HepG2 (cell line): ENCODE data around the gene CMIP. TPM values are rescaled to one million over a fixed set of nuclear protein-coding genes. Genes with fewer than 3 reads are reported as not detected.

Source experiments
- ATAC-seq: fragments of 200-7000 bp; cut with Tn5 transposase; 3 replicates; pipeline ENCODE4 v1.9.1; 2020; ENCODE audit warnings: mild to moderate bottlenecking, moderate library complexity
- BruUV-seq: library from RNA; stranded (reverse); fragments of 400-500 nt; replicated peaks from 2 replicates; lab custom pipeline; 2021; lab: Mats Ljungman, UMichigan
- CTCF ChIA-PET: fragments of 300-600 bp; formaldehyde crosslinking; extraction: SDS; loops from one replicate; lab custom pipeline; 2021; ENCODE audit warnings: low total read pairs, inconsistent platforms, low intra/inter-chr PET ratio; lab: Yijun Ruan, JAX
- POLR2A ChIA-PET: fragments of 350-600 bp; sonication (Branson Sonifier 250); formaldehyde crosslinking; loops from one replicate; lab custom pipeline; 2020; ENCODE audit warnings: antibody characterized with exemption, inconsistent platforms; lab: Yijun Ruan, JAX
- DNase-seq: peaks from one replicate; pipeline ENCODE4 v3.0.0-alpha.2; 2015; ENCODE audit warnings: low spot score
- FAIRE-seq: peaks from 3 replicates; lab custom pipeline; 2011; peaks lifted over from hg19 to GRCh38; lab: Jason Lieb, UNC
- H2AFZ ChIP-seq: one replicate; pipeline ENCODE4 v1.6.1; 2011; ENCODE audit warnings: low read length, inconsistent platforms
- H3K27ac ChIP-seq: fragments of 300-600 bp; 3 replicates; pipeline ENCODE4 v1.8.0; 2011; ENCODE audit warnings: mixed run types, mild to moderate bottlenecking, mixed read lengths, low read length, inconsistent platforms; ENCODE audit not compliant: insufficient read depth; ENCODE audit errors: extremely low read length
- H3K27me3 ChIP-seq, 2 experiments: fragments of 200-600 bp in 1 of 2; 2 replicates in 1 of 2; 3 replicates in 1 of 2; pipeline versions ENCODE4 v1.6.0 to v1.8.0; 2011; ENCODE audit warnings: low read length in 2 of 2, mild to moderate bottlenecking in 2 of 2, moderate library complexity in 2 of 2, inconsistent platforms in 1 of 2; ENCODE audit not compliant: insufficient read depth in 2 of 2, control insufficient read depth in 1 of 2
- H3K36me3 ChIP-seq, 2 experiments: fragments of 200-600 bp in 1 of 2; replicated peaks in 1 of 2; 2 replicates in 1 of 2; 3 replicates in 1 of 2; pipeline versions ENCODE4 v1.5.1 to v1.8.0; 2011; ENCODE audit warnings: low read length in 2 of 2, inconsistent platforms in 1 of 2; ENCODE audit not compliant: insufficient read depth in 2 of 2, control insufficient read depth in 1 of 2
- H3K4me1 ChIP-seq: 2 replicates; pipeline ENCODE4 v1.5.1; 2012; ENCODE audit warnings: low read length, inconsistent platforms; ENCODE audit not compliant: insufficient read depth
- H3K4me2 ChIP-seq: 2 replicates; pipeline ENCODE4 v1.6.0; 2011; ENCODE audit warnings: low read depth, low read length, inconsistent platforms
- H3K4me3 ChIP-seq, 3 experiments: fragments of 200-600 bp in 1 of 3; sonication (generic), shearing (Covaris generic) in 1 of 3; replicated peaks in 1 of 3; 2 replicates each; pipeline ENCODE4 v1.5.1; 2011 to 2016; ENCODE audit warnings: low read length in 3 of 3, inconsistent platforms in 2 of 3, low read depth in 2 of 3, mild to moderate bottlenecking in 2 of 3, control low read depth in 1 of 3, mixed read lengths in 1 of 3; ENCODE audit not compliant: insufficient read depth in 1 of 3
- H3K79me2 ChIP-seq: one replicate; pipeline ENCODE4 v1.6.1; 2011; ENCODE audit warnings: low read length, inconsistent platforms; ENCODE audit not compliant: insufficient read depth
- H3K9ac ChIP-seq: 2 replicates; pipeline ENCODE4 v1.6.0; 2011; ENCODE audit warnings: mild to moderate bottlenecking, low read depth, low read length, inconsistent platforms; ENCODE audit not compliant: insufficient read depth
- H3K9me3 ChIP-seq: 2 replicates; pipeline ENCODE4 v1.5.1; 2012; ENCODE audit warnings: mild to moderate bottlenecking, low read length
- H4K20me1 ChIP-seq: 2 replicates; pipeline ENCODE4 v1.6.0; 2011; ENCODE audit warnings: inconsistent platforms, mild to moderate bottlenecking, low read length, moderate library complexity; ENCODE audit not compliant: insufficient read depth
- AGO1 ChIP-seq: fragments of 200-400 bp; formaldehyde crosslinking; IDR thresholded peaks from 2 replicates; pipeline ENCODE4 v1.6.1; 2017; ENCODE audit warnings: mild to moderate bottlenecking, low read depth, low read length, moderate library complexity; ENCODE audit not compliant: poor library complexity, severe bottlenecking
- BRD4 ChIP-seq: sonication (generic); formaldehyde crosslinking; IDR thresholded peaks from 2 replicates; pipeline ENCODE4 v1.4.0; 2020; ENCODE audit warnings: missing genetic modification reagents
- GATAD1 ChIP-seq: IDR thresholded peaks from 2 replicates; pipeline ENCODE4 v1.6.1; 2016; ENCODE audit warnings: missing genetic modification reagents, missing compliant biosample characterization
- HNRNPLL ChIP-seq: fragments of 200-400 bp; formaldehyde crosslinking; IDR thresholded peaks from 2 replicates; pipeline ENCODE4 v1.6.1; 2017; ENCODE audit warnings: mild to moderate bottlenecking, low read depth, low read length; ENCODE audit not compliant: poor library complexity, severe bottlenecking
- IRF1 ChIP-seq: sonication (generic); formaldehyde crosslinking; IDR thresholded peaks from 2 replicates; pipeline ENCODE4 v1.4.0; 2020; ENCODE audit warnings: low read depth, mild to moderate bottlenecking, missing genetic modification reagents
- RCOR2 ChIP-seq: IDR thresholded peaks from 2 replicates; pipeline ENCODE4 v1.6.1; 2016; ENCODE audit warnings: missing biosample characterization, missing genetic modification reagents
- SIX1 ChIP-seq: sonication (generic); formaldehyde crosslinking; IDR thresholded peaks from 2 replicates; pipeline ENCODE4 v1.4.0; 2020; ENCODE audit warnings: missing genetic modification reagents, borderline replicate concordance
- SMAD9 ChIP-seq: sonication (generic); formaldehyde crosslinking; IDR thresholded peaks from 2 replicates; pipeline ENCODE4 v1.5.1; 2020; ENCODE audit warnings: mild to moderate bottlenecking, missing genetic modification reagents
- SP4 ChIP-seq: sonication (generic); formaldehyde crosslinking; IDR thresholded peaks from 2 replicates; pipeline ENCODE4 v1.8.1; 2023; ENCODE audit warnings: mild to moderate bottlenecking, missing genetic modification reagents
- ZBTB2 ChIP-seq: sonication (generic); formaldehyde crosslinking; IDR thresholded peaks from 2 replicates; pipeline ENCODE4 v1.8.0; 2022; ENCODE audit warnings: low read depth, missing genetic modification reagents
- ZBTB40 ChIP-seq, 2 experiments: fragments of 450-650 bp in 1 of 2; sonication (generic) in 1 of 2; formaldehyde crosslinking in 1 of 2; IDR thresholded peaks; 2 replicates each; pipeline versions ENCODE4 v1.6.1 to v1.8.0; 2016 to 2022; ENCODE audit warnings: antibody characterized with exemption in 1 of 2, mild to moderate bottlenecking in 1 of 2, missing genetic modification reagents in 1 of 2
- ZFP36L1 ChIP-seq: sonication (generic); formaldehyde crosslinking; IDR thresholded peaks from 2 replicates; pipeline ENCODE4 v1.8.0; 2022; ENCODE audit warnings: mild to moderate bottlenecking, missing genetic modification reagents, moderate library complexity
- WGBS: methylation state at CpG from one replicate; pipeline ENCODE4 v1.1.6; 2017; ENCODE audit warnings: low lambda C conversion rate; 5-methylcytosine and 5-hydroxymethylcytosine counted together
- in situ Hi-C: cut with HindIII; loops from 2 replicates; pipeline ENCODE4 v1.10.0; 2017; ENCODE audit warnings: low pct_unique_long_range_greater_than_20kb; ENCODE audit not compliant: extremely low pct_ligation_motif_present
- intact Hi-C: fragments of 100-400 bp; cut with micrococcal nuclease; formaldehyde crosslinking; loops from one replicate; pipeline ENCODE4 v1.10.0; 2022; ENCODE audit not compliant: unreplicated experiment
- polyA plus RNA-seq, 8 experiments: library from polyadenylated mRNA; depleted of rRNA in 3 of 8; stranded (reverse) in 7 of 8; unstranded in 1 of 8; fragments of >200 nt; fragmentation: Illumina TruSeq in 4 of 8; extraction: Trizol in 4 of 8; gene quantifications; 2 replicates each; pipeline versions ENCODE4 v1.2.1 to v1.2.3, GENCODE V29; 2011 to 2016; ENCODE audit warnings: low read depth in 4 of 8, missing spikeins in 1 of 8, mixed read lengths in 1 of 8; ENCODE audit not compliant: insufficient read depth in 1 of 8
- total RNA-seq, 5 experiments: library from RNA; depleted of rRNA; stranded (reverse); fragments of >200 nt; fragmentation: Illumina TruSeq; extraction: Trizol; gene quantifications; 2 replicates each; pipeline ENCODE4 v1.2.3, GENCODE V29; 2016; ENCODE audit warnings: low read depth in 1 of 5

CMIP gene
- total and polyA plus RNA-seq, 2 of the 13 experiments (the other 11 are each of a cell fraction or from before 2014, with no cell fraction given): 10.9 to 18.1 TPM

GRCh38 chr16:81718637-81719036, 274.0 kb downstream of the CMIP start:
- no peak overlapping the region for H3K4me2 ChIP-seq
- in situ Hi-C loops (no loop called here), intact Hi-C loops (no loop called here)
- POLR2A ChIA-PET: no interaction called here
- no peak overlapping the region for H2AFZ ChIP-seq
- H4K20me1 ChIP-seq: no peaks in the 10 kb centered on the region
- FAIRE-seq (no peak), ATAC-seq (no peak), DNase-seq (no peak)
- H3K36me3 ChIP-seq: no peaks in the 10 kb centered on the region
- no peaks in the 10 kb centered on the region for H3K4me1 ChIP-seq
- CTCF ChIA-PET: no interaction called here
- 33% methylated on average over 5 of the region's 5 CpGs for WGBS
- H3K9ac ChIP-seq: no peak overlapping the region
- H3K9me3 ChIP-seq: no peaks in the 10 kb centered on the region
- H3K27ac ChIP-seq: no peak overlapping the region
- H3K79me2 ChIP-seq: no peaks in the 10 kb centered on the region
- H3K27me3 ChIP-seq: peaks cover 0 to 11% of the 10 kb centered on the region in 2 experiments; a peak in 3 of 5 replicates
- no TSS peak for BruUV-seq
- no peak overlapping the region for H3K4me3 ChIP-seq
- TF ChIP-seq ZBTB40 (IDR thresholded peaks at IDR 0.05): no peak
- no peak for TF ChIP-seq ZBTB40 (CRISPR knock-in tag; IDR thresholded peaks at IDR 0.05)
- TF ChIP-seq IRF1 (CRISPR knock-in tag): no peak
- no peak for TF ChIP-seq RCOR2 (CRISPR knock-in tag)
- no peak for TF ChIP-seq SMAD9 (CRISPR knock-in tag)
- TF ChIP-seq HNRNPLL: no peak
- TF ChIP-seq ZBTB2 (CRISPR knock-in tag): no peak
- no peak for TF ChIP-seq SIX1 (CRISPR knock-in tag)
- no peak for TF ChIP-seq SP4 (CRISPR knock-in tag)
- TF ChIP-seq GATAD1 (CRISPR knock-in tag): no peak
- no peak for TF ChIP-seq ZFP36L1 (CRISPR knock-in tag)
- TF ChIP-seq AGO1: no peak
- no peak for TF ChIP-seq BRD4 (CRISPR knock-in tag)
